IMR-90 (cell line): Measurements from ENCODE around the gene TP53BP1. TPM values are rescaled to one million over a fixed set of nuclear protein-coding genes. Genes with fewer than 3 reads are reported as not detected.
A peak's percentile ranks its signal among the peaks of the same experiment; 100 is the strongest.

ENCODE experiments used
- ATAC-seq: fragments of 200-7000 bp; cut with Tn5 transposase; 2 replicates; pipeline ENCODE4 v1.9.1; 2020; ENCODE audit warnings: low read depth, mild to moderate bottlenecking, moderate library complexity
- BruUV-seq: library from RNA; stranded (reverse); fragments of 400-500 nt; replicated peaks from 2 replicates; lab custom pipeline; 2021; lab: Mats Ljungman, UMichigan
- CTCF ChIA-PET: fragments of 300-600 bp; formaldehyde crosslinking; extraction: SDS; loops from one replicate; lab custom pipeline; 2021; ENCODE audit warnings: antibody characterized with exemption; lab: Yijun Ruan, JAX
- POLR2A ChIA-PET: fragments of 300-600 bp; sonication (Branson Sonifier 250); formaldehyde crosslinking; loops from one replicate; lab custom pipeline; 2022; ENCODE audit warnings: antibody characterized with exemption; ENCODE audit not compliant: unreplicated experiment; lab: Charles Lee
- DNase-seq: peaks from one replicate; pipeline ENCODE4 v3.0.0; 2013
- H2AFZ ChIP-seq: replicated peaks from 2 replicates; pipeline ENCODE3; 2013; ENCODE audit warnings: low read length, mild to moderate bottlenecking; ENCODE audit not compliant: poor library complexity
- H2AK5ac ChIP-seq: 2 replicates; pipeline ENCODE4 v1.6.1; 2013; ENCODE audit warnings: low read depth, low read length, inconsistent platforms
- H2AK9ac ChIP-seq: replicated peaks from 2 replicates; pipeline ENCODE3; 2013; ENCODE audit warnings: mild to moderate bottlenecking, low read depth, low read length, moderate library complexity; ENCODE audit not compliant: poor library complexity
- H2BK120ac ChIP-seq: 2 replicates; pipeline ENCODE4 v1.6.1; 2013; ENCODE audit warnings: low read depth, low read length, inconsistent platforms
- H2BK15ac ChIP-seq: 3 replicates; pipeline ENCODE4 v1.6.1; 2013; ENCODE audit warnings: low read depth, low read length, inconsistent platforms
- H2BK20ac ChIP-seq: 2 replicates; pipeline ENCODE4 v1.6.1; 2013; ENCODE audit warnings: low read depth, mild to moderate bottlenecking, inconsistent platforms, low read length, moderate library complexity
- H2BK5ac ChIP-seq: 2 replicates; pipeline ENCODE4 v1.6.1; 2013; ENCODE audit warnings: mild to moderate bottlenecking, low read depth, low read length, inconsistent platforms; ENCODE audit not compliant: poor library complexity, severe bottlenecking
- H3K14ac ChIP-seq: replicated peaks from 2 replicates; pipeline ENCODE4 v1.6.1; 2013; ENCODE audit warnings: low read depth, low read length, inconsistent platforms
- H3K18ac ChIP-seq: 2 replicates; pipeline ENCODE4 v1.6.1; 2013; ENCODE audit warnings: low read depth, low read length, control low read depth
- H3K23ac ChIP-seq: 2 replicates; pipeline ENCODE4 v1.6.1; 2013; ENCODE audit warnings: low read depth, low read length, inconsistent platforms
- H3K27ac ChIP-seq: 2 replicates; pipeline ENCODE4 v1.5.1; 2013; ENCODE audit warnings: mild to moderate bottlenecking, control low read depth, low read length; ENCODE audit not compliant: insufficient read depth
- H3K27me3 ChIP-seq: 2 replicates; pipeline ENCODE4 v1.6.1; 2013; ENCODE audit warnings: low read length; ENCODE audit not compliant: control insufficient read depth, insufficient read depth
- H3K36me3 ChIP-seq: 2 replicates; pipeline ENCODE4 v1.6.1; 2013; ENCODE audit warnings: low read length, mixed read lengths; ENCODE audit not compliant: control insufficient read depth, insufficient read depth
- H3K4ac ChIP-seq: 2 replicates; pipeline ENCODE4 v1.6.1; 2013; ENCODE audit warnings: low read depth, low read length, inconsistent platforms
- H3K4me1 ChIP-seq: 2 replicates; pipeline ENCODE4 v1.6.1; 2013; ENCODE audit warnings: low read length, mixed read lengths; ENCODE audit not compliant: control insufficient read depth, insufficient read depth
- H3K4me2 ChIP-seq: 2 replicates; pipeline ENCODE4 v1.6.1; 2013; ENCODE audit warnings: low read depth, mild to moderate bottlenecking, control low read depth, low read length, moderate library complexity
- H3K4me3 ChIP-seq: 2 replicates; pipeline ENCODE4 v1.5.1; 2013; ENCODE audit warnings: low read depth, mild to moderate bottlenecking, control low read depth, low read length, moderate library complexity; ENCODE audit not compliant: insufficient read depth
- H3K56ac ChIP-seq: 2 replicates; pipeline ENCODE4 v1.6.1; 2013; ENCODE audit warnings: low read length, inconsistent platforms; ENCODE audit not compliant: insufficient read depth; ENCODE audit errors: extremely low read depth
- H3K79me1 ChIP-seq, 2 experiments: 2 replicates each; pipeline ENCODE4 v1.6.1; 2013; ENCODE audit warnings: low read length in 2 of 2, inconsistent platforms in 1 of 2, low read depth in 1 of 2
- H3K9ac ChIP-seq: 2 replicates; pipeline ENCODE4 v1.6.1; 2013; ENCODE audit warnings: low read depth, low read length, control low read depth
- H3K9me1 ChIP-seq: 2 replicates; pipeline ENCODE4 v1.6.1; 2013; ENCODE audit warnings: low read length, inconsistent platforms; ENCODE audit not compliant: insufficient read depth
- H3K9me3 ChIP-seq: 2 replicates; pipeline ENCODE4 v1.6.1; 2013; ENCODE audit warnings: low read length; ENCODE audit not compliant: control insufficient read depth, insufficient read depth
- H4K20me1 ChIP-seq: 2 replicates; pipeline ENCODE4 v1.6.1; 2013; ENCODE audit warnings: low read length, inconsistent platforms; ENCODE audit not compliant: insufficient read depth
- H4K5ac ChIP-seq: 2 replicates; pipeline ENCODE4 v1.6.1; 2013; ENCODE audit warnings: mild to moderate bottlenecking, low read depth, low read length, control low read depth
- H4K8ac ChIP-seq, 2 experiments: 2 replicates each; pipeline ENCODE4 v1.6.1; 2013; ENCODE audit warnings: low read depth in 2 of 2, low read length in 2 of 2, control low read depth in 1 of 2, inconsistent platforms in 1 of 2
- H4K91ac ChIP-seq: 2 replicates; pipeline ENCODE4 v1.6.1; 2013; ENCODE audit warnings: low read depth, low read length, inconsistent platforms; ENCODE audit not compliant: insufficient read depth
- CEBPB ChIP-seq: IDR thresholded peaks from 2 replicates; pipeline ENCODE4 v1.6.1; 2012; ENCODE audit warnings: low read depth, low read length, improper control_type of control experiment
- CHD1 ChIP-seq: IDR thresholded peaks from 2 replicates; pipeline ENCODE4 v1.6.1; 2012; ENCODE audit warnings: low read depth, low read length, improper control_type of control experiment
- FOS ChIP-seq: fragments of 150-350 bp; IDR thresholded peaks from 2 replicates; pipeline ENCODE4 v1.6.1; 2016; ENCODE audit warnings: low read depth, low read length
- MAFK ChIP-seq: IDR thresholded peaks from 2 replicates; pipeline ENCODE4 v1.6.1; 2012; ENCODE audit warnings: low read depth, low read length, improper control_type of control experiment
- MAZ ChIP-seq: IDR thresholded peaks from 2 replicates; pipeline ENCODE4 v1.6.1; 2012; ENCODE audit warnings: low read depth, mild to moderate bottlenecking, low read length, improper control_type of control experiment, moderate library complexity, borderline replicate concordance
- MXI1 ChIP-seq: IDR thresholded peaks from 2 replicates; pipeline ENCODE4 v1.6.1; 2012; ENCODE audit warnings: low read depth, mild to moderate bottlenecking, low read length, moderate library complexity, borderline replicate concordance
- NFE2L2 ChIP-seq: fragments of 150-350 bp; IDR thresholded peaks from 2 replicates; pipeline ENCODE4 v1.6.1; 2016; ENCODE audit warnings: low read depth, mild to moderate bottlenecking, low read length
- POLR2A ChIP-seq: IDR thresholded peaks from 2 replicates; pipeline ENCODE4 v1.6.1; 2012; ENCODE audit warnings: mild to moderate bottlenecking, low read depth, low read length
- RAD21 ChIP-seq: IDR thresholded peaks from 2 replicates; pipeline ENCODE4 v1.6.1; 2012; ENCODE audit warnings: low read length, improper control_type of control experiment
- RCOR1 ChIP-seq: IDR thresholded peaks from 2 replicates; pipeline ENCODE4 v1.6.1; 2012; ENCODE audit warnings: mild to moderate bottlenecking, low read length, improper control_type of control experiment; ENCODE audit not compliant: insufficient replicate concordance
- RFX5 ChIP-seq: IDR thresholded peaks from 2 replicates; pipeline ENCODE4 v1.8.0; 2012; ENCODE audit warnings: low read depth, mild to moderate bottlenecking, low read length, moderate library complexity
- SMC3 ChIP-seq: fragments of 150-350 bp; IDR thresholded peaks from 2 replicates; pipeline ENCODE4 v1.6.1; 2016; ENCODE audit warnings: low read depth, mild to moderate bottlenecking, antibody characterized with exemption, low read length, moderate library complexity
- WGBS, 2 experiments: methylation state at CpG; one replicate each; pipeline versions ENCODE4 v1.1.5 to v1.1.7; 2013; ENCODE audit warnings: missing lambda C conversion rate in 2 of 2; ENCODE audit not compliant: insufficient read length in 1 of 2; ENCODE audit errors: extremely low coverage in 2 of 2; 5-methylcytosine and 5-hydroxymethylcytosine counted together
- dilution Hi-C: fragments of 300-500 bp; cut with HindIII; formaldehyde crosslinking; loops from one replicate; pipeline ENCODE4 v1.14.3; 2018; ENCODE audit warnings: low sequenced_read_pairs; ENCODE audit not compliant: unreplicated experiment
- in situ Hi-C: fragments of 300-500 bp; cut with MboI; formaldehyde crosslinking; loops from 3 replicates; pipeline ENCODE4 v1.14.3; 2019; ENCODE audit warnings: low sequenced_read_pairs, inconsistent platforms, mixed read lengths
- intact Hi-C: fragments of 100-400 bp; cut with micrococcal nuclease; formaldehyde crosslinking; loops from 2 replicates; pipeline ENCODE4 v1.10.0; 2022
- polyA plus RNA-seq, 3 experiments: library from polyadenylated mRNA; depleted of rRNA; stranded (reverse); fragments of >200 nt; gene quantifications; 2 replicates each; pipeline ENCODE4 v1.2.3, GENCODE V29; 2012; ENCODE audit warnings: low replicate concordance in 1 of 3
- total RNA-seq: library from RNA; depleted of rRNA; stranded (reverse); fragments of >200 nt; gene quantifications from 2 replicates; pipeline ENCODE4 v1.2.3, GENCODE V29; 2012
- TF ChIP-seq, protein P1 (sequence below): fragments of 150-350 bp; IDR thresholded peaks from 2 replicates; pipeline ENCODE4 v1.6.1; 2017; ENCODE audit warnings: mild to moderate bottlenecking, antibody characterized with exemption, low read length, low read depth
- TF ChIP-seq, protein P2 (sequence below): fragments of 150-350 bp; IDR thresholded peaks from 2 replicates; pipeline ENCODE4 v1.6.1; 2016; ENCODE audit warnings: low read depth, mild to moderate bottlenecking, low read length, moderate library complexity, borderline replicate concordance

The TP53BP1 gene
- total and polyA plus RNA-seq, 2 of the 4 experiments (the other 2 are of a cell fraction): 36.3 to 64.5 TPM

DNA sequence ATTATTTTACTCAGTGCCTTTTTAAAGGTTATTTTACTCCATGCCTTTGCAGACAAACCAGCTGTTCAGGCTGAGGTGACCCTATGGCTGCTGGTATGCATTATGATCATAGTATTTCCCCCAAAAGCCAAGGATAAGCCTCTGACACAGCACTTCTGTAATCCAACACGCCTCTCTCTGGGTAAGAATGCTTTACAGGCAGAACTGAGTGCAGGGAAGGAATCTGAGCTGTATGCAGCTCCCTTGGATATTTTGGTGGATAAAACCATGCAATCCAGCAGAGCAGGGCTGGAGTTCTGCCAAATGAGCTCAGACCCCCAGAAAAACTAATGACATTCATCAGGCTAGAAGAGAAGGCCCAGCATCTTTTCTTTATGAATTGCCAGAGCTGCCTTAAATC lies 12.8 kb upstream of the TP53BP1 start:
- ATAC-seq: peak; percentile 77
- DNase-seq: peak; percentile 92
- Histone ChIP-seq H3K36me3 (no peaks in the 10 kb centered on the region), H3K27me3 (no peaks in the 10 kb centered on the region), H3K9me1 (peaks cover 12% of the 10 kb centered on the region), H2BK5ac (peak overlapping the region; percentile 5), H4K91ac (no peak overlapping the region), H3K27ac (peak overlapping the region; percentile 21; the same call in 1 of the 2 replicates), H3K9ac (no peak overlapping the region), H3K4me3 (no peak overlapping the region), H3K14ac (no peak overlapping the region), H3K56ac (no peak overlapping the region), H2AFZ (peak overlapping the region; percentile 19), H2BK15ac (no peak overlapping the region), H3K18ac (no peak overlapping the region), H4K5ac (no peak overlapping the region), H3K23ac (no peak overlapping the region), H3K9me3 (no peaks in the 10 kb centered on the region), H2BK20ac (no peak overlapping the region), H2AK5ac (no peak overlapping the region), H2AK9ac (no peak overlapping the region), H3K4me2 (peak overlapping the region; percentile 56), H3K4ac (no peak overlapping the region), H2BK120ac (no peak overlapping the region), H3K4me1 (peaks cover 10% of the 10 kb centered on the region), H3K79me1 (peaks cover 0 to 9% of the 10 kb centered on the region in 2 experiments; a peak in 1 of 4 replicates), H4K20me1 (no peaks in the 10 kb centered on the region), H4K8ac (no peak overlapping the region)
- in situ Hi-C loops (no loop called here), intact Hi-C loops (no loop called here), dilution Hi-C loops (no loop called here)
- CTCF ChIA-PET: interaction anchor here (1.0 to 1.3 kb wide), 2 partner anchors 8 to 65 kb away, joined by 3 read pairs; no protein-coding TSS in a partner anchor
- no CpG with 5 or more reads among the region's 1 CpG for WGBS, 2 experiments
- BruUV-seq: no TSS peak
- POLR2A ChIA-PET: no interaction called here
- TF ChIP-seq, protein P1, sequence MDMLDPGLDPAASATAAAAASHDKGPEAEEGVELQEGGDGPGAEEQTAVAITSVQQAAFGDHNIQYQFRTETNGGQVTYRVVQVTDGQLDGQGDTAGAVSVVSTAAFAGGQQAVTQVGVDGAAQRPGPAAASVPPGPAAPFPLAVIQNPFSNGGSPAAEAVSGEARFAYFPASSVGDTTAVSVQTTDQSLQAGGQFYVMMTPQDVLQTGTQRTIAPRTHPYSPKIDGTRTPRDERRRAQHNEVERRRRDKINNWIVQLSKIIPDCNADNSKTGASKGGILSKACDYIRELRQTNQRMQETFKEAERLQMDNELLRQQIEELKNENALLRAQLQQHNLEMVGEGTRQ: no peak
- no peak for TF ChIP-seq RAD21
- peak; percentile 43 for TF ChIP-seq RCOR1
- no peak for TF ChIP-seq SMC3
- TF ChIP-seq MAFK: peak; percentile 81
- TF ChIP-seq, protein P2, sequence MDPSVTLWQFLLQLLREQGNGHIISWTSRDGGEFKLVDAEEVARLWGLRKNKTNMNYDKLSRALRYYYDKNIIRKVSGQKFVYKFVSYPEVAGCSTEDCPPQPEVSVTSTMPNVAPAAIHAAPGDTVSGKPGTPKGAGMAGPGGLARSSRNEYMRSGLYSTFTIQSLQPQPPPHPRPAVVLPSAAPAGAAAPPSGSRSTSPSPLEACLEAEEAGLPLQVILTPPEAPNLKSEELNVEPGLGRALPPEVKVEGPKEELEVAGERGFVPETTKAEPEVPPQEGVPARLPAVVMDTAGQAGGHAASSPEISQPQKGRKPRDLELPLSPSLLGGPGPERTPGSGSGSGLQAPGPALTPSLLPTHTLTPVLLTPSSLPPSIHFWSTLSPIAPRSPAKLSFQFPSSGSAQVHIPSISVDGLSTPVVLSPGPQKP: no peak
- no peak for TF ChIP-seq MXI1
- peak; percentile 84 for TF ChIP-seq NFE2L2
- TF ChIP-seq MAZ: no peak
- TF ChIP-seq FOS: no peak
- no peak for TF ChIP-seq POLR2A
- no peak for TF ChIP-seq RFX5
- TF ChIP-seq CEBPB: no peak
- no peak for TF ChIP-seq CHD1
